ENCODE measurements around the gene NPRL2.
"Not testable (repeated sequence)": the region's sequence is repeated elsewhere in the genome, so short reads cannot be mapped to it uniquely, and the experiment has no call there.

Gene NPRL2

DNA sequence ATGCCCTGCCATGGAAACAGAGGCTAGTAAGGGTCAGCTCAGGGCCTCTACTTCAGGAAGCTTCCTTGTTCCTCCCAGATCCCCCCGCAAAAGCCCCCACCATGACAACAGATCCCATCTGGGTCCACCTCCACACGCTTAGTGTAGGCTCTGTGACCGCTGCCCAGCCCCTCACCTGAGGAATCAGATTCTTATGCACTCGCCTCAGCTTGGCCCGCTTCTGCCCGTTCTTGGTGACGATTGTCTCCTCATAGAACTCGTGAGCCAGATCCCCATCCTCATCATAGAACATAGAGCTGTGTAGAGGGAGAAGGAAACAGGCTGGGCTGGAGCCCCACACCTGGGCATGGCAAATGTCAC lies 24.4 kb downstream of the NPRL2 start:
- DNase-seq: no peak

DNA sequence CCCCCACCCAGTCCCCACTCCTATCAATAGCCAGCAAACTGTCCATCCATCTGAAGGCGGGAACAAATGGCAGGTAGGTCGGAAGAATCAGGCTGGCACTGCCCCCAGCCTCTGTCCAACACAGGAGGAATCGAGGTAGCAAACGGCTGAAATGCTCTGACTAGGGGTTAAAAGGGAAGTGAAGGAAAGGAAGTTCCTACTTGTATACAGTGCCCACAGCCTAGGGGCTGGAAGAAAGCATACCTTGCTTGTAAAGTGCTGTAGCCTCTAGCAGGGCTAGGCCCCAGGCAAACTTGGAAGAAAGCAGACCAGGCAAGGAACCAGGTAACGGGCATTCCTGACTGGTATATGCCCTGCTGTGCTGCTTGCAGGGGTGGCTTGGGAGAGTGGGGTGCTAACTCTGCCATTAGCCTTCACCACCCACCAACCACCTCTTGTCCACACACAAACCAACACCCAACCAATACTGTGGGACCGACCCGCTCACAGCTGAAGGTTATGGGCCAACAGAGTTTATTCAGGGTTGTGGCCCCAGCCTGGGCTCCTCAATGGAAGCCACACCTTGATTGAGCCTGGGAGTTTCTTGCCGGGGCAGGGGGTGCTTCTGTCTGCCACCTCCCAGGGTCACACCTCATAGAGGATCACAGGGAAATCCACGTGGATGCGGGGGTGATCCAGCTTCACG lies 24.9 kb downstream of the NPRL2 start:
- DNase-seq: no peak

DNA sequence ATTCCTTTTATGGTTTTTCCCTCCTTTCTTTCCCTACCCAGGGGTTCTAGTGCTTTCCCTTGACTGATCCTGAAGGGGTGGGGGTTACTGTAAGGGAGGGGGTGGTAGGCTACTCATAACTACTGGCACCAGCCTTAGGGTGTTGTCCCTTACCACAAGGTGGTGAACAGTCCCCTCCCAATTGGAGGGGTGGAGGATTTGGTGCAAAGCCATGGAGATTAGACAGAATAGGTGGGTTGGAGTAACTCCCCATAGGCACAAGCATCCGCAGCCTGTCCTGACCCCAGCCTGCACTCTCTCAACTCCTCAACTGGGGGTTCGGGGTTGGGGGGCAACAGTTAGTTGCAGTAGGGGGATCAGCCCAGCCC lies 25.5 kb downstream of the NPRL2 start:
- DNase-seq: no peak

DNA sequence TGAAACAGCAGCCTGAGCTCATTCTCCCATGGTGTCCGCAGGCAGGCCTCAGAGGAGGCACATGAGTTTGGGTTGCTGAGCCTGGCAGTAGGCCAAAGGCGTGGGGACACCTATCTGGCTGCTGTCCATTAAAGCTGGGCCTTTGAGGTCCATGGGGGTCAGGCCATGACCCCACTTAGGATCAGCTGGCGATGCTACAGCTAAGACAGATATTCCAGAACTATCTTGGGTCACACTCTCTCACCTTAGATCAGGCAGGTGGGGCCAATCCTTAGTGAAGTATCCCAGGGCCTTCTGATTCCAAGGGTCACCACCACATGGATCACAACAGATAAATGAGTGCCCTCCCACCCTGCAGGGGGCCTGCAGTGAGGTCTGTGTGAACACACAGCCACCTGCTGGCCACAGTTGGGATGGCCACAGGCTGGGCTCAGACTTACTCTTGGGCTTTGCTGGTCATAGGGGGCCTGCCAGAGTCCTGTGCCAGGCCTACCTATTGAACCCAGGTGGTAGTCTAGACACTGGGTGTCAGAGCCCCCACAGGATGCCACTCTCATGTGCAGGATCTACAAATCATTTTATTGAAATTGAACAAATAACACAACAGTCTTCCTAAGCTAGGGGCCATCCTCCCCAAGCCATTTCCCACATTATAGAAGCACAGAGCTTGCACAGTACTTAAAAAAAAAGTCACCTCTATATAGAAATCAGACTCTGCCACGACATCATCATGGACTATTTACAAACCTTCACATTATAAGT lies 26.0 kb downstream of the NPRL2 start:
- peak in 1 of 2 experiments; percentile 4 for DNase-seq

DNA sequence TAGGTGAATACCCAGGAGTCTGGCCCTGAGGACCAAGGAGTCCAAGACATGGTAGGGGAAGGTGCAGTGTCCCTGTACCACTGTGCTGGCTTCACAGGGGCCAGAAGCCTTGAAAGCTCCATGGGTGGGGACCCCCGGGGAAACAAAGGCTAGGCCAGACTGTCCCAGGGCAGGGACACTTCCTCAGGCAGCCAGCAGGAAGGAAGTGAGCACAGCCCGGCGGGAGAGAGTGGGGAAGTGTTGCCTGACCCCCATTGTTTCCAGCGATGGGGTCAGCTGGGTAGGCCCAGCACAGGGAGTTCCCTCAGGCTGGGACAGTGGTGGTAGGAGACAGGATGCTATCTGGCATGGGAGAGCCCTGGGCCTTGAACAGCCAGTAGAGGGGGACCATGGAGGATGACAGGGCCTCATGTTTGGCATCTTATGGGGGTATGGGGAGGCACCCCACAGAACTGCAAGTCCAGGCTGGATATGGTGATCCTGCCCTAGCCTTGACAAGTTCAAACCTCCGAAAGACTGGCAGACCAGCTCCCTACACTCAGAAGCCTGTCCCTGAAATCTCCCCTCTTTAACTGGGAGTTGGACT lies 26.9 kb downstream of the NPRL2 start:
- no peak for DNase-seq

DNA sequence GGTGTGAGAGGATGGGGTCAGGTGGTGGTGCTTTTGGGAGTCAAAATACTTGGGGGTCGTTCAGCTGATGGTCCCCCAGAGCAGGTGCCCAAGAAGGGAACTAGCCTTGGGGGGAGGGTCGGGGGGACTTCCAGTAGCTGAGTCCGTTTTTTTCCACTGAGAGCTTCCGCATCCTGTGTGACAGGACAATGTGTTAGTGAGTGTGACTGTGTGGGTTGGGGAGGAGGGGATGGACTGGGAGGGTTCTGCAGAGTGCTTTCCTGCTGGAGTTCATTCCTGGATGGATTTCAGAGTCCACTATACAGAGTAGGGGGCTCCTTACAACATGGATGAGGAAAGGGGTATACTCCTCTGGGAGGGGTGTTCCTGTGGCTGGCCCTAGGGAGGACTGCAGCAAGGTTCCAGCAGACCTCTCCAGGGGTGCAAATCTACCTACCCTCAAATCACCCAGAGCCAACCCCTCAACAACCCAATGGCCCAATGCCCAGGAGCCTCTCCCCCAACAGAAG lies 27.4 kb downstream of the NPRL2 start:
- DNase-seq: no peak

DNA sequence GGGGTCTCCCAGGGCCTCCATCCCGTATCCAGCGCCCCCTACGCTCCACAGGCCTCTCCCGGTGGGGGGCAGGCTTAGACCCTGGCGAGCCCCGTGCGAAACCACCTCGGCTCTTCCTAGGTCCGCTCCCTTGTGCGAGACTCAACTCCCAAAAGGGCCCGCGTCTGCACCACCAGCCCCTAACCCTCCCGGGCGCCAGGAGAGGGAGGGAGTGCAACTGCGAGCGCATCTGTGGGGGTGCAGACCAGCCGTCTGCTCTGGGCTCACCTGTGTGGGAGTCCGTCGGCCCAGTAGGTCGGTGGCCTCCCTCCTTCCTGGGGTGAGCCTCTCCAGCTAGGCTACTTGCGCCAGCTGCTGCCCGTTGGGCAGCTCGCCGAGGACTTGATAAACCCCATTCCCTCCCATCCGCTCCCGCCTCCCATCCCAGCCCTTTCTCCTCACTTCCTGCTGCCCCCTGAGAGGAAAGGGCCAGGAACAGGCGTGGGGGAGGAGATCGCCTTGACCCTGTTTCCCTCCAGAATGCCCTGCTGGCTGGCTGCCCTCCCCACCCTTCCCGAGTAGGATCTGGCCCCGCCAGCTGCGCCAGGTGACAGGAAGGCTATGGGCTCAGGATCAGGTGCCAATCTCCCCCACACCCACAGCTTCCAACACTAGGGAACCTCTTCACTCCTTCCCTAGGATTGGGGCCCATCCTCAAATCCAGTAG lies 28.0 kb downstream of the NPRL2 start, which contains the start of gene HYAL2:
Gene HYAL2, minus strand, starts transcription at position 360 of the 706 bp plus-strand sequence. CDS start 2,256 bp downstream, outside the sequence.
- DNase-seq: no peak

DNA sequence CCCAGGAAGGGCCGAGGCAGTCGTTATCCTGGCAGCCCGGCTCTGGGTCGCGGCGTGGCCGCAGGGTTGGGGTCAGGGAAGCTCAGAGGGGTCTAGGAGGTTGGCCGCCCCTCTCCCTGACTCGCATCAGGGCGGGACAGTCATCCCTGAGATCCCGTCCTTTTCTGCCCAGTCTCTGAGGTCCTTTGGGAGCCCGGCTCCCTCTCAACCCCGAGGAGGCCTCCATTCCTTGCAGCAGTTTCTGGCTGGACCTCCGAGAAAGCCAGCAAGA lies 28.5 kb downstream of the NPRL2 start:
- no peak for DNase-seq

DNA sequence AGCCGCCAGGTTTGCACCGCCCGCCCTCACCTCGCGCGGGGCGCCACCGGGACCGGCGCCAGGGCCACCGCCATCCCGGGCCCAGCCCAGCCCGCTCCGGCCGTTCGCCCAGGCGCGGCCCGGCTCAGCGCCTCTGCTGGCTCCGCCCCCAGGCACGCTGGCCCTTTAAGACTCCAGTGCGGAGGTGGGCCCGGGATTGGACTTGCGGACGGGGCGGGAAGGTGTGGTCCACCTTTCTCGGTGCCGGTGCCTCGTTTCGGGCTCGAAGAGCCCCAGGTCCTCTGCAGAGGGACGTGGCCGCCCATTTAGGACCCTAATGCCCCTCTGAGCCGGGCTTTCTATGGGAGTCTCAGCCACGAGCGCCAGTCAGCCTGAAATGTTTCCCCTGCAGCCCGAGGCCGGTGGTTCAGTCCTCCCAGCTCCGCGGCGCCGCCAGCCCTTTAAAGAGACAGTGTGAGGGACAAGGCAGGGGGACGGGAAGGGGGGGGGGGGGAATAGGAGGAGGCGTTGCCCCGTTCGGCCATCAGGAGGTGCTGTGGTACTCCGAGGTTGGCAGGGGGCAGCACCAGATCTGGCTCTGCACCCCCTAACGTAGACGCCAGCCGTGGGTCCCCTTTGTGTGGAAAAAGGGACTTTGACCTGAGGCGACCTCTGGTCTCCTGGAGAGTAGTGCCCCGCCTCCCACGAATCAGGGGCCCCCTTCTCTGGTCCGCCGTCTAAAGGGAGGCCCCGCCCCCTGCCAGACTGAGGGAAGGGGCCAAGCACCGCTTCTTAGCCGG lies 29.1 kb downstream of the NPRL2 start:
- peak in 1 of 2 experiments; percentile 62 for DNase-seq

DNA sequence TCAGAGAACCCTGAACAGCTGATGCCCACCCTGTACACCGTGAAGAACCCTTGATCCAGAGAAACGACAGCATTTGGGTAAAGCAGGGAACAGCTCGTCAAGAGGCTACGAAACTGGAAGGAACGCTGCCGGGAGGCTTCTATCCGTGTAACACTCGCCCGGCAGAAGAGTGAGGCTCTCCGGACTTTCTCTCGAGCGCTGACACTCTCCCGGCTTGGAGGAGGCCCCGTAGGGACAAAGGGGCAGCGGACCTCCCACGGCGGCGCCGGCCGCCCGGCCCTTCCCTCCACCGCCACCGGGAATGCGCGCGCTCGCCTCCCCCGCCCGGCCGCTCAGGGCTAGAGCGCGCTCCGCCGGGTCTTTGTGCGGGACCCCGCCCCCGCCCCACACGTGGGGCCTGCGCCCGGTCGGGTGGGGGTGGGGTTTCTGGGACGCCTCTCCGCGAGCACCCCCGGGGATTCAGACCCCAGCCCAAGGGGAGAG lies 29.7 kb downstream of the NPRL2 start:
- DNase-seq: peak in 1 of 2 experiments; percentile 62

DNA sequence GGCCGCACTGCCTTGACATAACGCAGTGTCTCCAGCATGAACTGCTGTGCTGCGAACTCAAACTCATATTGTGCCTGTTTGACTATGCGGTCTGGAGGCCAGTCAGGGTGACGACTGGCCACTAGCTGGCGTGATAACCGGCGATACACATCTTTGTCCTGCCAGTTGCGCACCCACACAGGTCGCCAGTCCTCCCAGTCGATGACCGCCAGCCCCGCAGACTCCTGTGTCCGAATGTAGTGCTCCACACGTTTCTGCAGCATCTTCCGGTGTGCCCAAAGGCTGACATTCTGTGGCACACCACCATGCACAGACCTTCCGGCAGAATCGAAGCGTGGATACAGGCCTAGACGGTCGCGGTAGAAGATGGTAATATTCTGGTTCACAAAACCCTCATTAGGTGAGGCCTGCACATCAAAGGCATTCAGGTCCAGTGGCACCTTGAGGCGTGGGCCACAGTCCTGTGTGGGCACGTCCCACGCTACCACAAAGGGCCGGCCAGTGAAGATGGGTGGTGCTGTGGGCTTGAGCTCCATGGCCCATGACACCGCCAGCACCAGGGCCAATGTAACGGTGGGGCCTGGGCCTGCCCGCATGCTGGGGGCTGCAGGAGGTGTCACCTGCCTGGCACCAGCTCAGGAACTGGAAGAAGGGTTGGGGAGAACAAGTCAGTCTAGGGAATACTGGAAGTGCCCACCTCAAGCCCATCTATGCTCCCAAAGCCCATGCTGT lies 30.5 kb downstream of the NPRL2 start:
- DNase-seq: no peak

DNA sequence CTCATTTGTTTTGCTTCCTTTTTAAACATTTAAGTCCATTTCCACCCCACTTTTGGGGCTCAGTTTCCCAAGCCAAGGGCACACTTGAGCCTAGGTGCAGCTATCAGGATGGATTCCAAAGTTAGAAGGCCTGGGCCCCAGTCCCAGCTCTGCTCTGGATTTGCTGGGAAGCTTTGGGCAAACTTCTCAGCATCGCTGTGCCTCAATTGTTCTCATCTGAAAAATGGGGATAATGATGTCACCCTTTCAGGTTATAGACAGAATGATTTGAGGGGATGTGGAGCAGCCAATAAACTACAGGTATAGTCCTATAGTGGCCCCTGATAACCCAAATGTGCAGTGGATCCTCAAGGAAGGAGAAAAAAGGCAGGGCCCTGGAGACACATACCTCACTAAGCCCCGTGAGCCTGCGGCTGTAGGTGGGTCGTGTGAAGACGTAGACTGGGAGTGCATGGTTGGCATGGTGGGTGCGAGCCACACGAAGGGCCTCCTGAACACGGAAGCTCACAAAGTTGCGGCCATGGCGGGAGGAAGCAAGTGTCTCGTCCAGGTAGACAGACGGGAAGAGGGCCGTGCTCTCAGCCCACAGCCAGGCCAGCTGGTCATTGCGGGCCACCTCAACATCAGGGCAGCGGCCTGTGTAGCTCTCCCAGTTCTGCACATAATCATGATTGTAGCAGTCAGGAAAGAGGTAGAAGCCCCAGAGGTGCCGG lies 31.2 kb downstream of the NPRL2 start:
- DNase-seq: no peak

DNA sequence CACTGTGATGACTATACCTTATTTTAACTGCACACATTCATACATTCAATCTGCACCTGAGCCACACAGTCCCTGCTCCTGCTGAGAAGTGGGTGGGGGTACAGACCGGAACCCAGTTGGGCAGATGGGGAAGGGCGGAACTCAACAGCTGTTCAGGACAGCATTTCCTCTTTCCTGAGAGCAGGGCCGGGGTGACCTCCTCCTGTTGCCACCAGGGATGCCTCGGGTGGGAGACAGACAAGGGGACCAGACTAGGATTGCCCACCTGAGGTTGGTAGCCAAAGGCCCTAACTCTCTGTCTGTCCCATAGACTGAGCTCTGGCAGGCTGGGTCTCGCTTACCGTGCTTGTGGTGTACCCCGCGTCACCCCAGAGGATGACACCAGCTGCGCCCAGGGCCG lies 32.0 kb downstream of the NPRL2 start:
- DNase-seq: no peak

DNA sequence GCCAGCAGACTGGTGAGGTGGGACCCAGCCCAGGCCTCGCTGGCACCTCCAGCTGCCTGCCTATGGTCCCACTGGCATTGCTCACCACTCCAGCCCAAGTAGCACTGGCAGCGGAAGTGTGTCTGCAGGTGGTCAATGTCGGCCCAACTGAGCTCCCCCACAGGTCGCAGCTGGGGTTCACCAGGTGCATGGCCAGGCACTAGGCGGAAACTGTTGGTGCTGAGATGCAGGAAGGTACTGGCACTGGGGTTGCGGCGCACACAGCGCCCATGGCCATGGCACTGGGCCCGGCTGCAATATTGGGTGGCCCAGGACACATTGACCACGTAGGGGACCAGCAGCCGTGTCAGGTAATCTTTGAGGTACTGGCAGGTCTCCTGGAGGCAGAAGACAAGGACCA lies 32.4 kb downstream of the NPRL2 start:
- DNase-seq: no peak

DNA sequence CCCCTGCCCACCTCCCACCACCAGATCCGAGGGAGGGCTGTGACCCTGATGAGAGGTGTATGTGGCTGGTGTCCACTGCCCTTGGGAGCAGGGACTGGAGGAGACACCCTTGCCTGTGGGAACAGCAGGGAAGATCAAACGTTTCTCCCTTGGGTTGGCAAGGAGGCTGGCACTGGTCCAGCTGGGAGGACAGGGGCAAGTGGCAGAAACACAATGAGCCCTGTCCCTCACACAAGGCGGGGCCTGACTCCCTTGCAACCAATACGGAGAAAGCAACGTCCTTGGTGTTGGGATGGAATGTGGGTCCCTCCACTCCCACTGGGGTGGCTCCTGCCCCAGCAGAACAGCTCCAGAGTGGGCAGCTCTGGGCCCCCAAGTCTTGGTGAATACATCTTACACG lies 33.3 kb downstream of the NPRL2 start:
- DNase-seq: no peak

DNA sequence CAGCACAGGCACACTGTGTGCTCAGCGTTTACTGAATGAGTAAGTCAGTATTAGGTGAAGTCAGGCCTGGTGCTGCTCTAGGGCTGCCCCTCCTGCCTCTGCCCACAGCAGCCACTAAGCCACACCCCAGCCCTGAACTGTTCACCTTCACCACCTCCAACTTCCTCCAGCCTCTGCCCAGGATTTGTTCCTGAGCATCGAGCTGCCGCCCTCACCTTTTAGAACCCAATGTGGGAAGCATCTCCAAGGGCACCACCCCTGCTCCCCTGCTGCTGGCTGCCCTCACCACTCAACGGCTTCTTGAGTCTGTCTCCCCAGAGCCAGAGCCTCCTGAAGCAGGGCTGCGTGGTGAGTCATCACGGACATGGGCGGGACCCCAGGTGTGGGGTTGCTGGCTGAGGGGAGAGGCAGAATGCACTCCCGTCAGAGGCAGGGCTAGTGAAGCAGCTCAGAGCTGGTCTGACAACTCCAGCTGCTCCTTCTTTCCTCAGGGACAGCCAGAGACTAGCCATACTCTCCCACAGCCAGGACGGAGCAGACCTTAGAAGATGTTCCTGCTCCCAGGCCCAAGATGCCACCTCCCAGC lies 33.8 kb downstream of the NPRL2 start:
- DNase-seq: no peak

DNA sequence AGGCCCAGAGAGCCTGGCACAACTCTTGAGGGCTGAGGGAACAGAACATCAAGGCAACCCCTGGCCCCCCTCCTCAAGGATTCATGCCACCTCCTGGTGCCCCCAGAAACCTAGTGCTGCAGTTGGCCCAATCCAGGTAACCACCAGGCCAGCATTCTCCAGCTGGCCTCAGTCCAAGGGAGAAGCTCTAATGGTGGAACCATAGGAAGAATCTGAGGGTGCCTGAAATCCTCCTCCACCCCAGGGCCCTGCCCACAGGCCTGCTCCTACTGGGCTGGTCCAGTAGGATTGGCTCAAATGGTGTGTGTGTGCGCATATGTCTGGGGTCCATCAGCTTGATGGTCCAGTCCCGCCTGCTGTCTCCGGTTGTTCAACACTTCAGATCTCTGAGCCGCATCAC lies 35.8 kb downstream of the NPRL2 start:
- DNase-seq: no peak

DNA sequence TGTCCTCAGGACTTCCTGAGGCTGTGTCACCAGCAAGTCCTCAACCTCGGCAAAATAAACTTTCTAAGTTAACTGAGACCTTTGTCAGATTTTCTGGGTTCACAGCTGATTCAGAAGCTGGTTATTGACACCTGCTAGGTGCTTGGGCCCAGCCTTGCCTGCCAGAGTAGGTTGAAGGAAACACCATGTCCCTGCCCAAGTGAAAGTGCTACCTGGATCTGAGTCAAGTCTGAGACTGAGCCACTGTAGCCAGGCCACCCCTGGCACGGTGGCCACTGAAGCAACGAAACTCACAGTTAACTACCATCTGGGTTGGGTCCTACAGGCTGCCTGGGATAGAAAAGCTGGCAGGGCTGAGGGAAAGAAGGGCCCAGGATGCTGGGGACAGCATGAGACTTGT lies 36.2 kb downstream of the NPRL2 start:
- no peak for DNase-seq

DNA sequence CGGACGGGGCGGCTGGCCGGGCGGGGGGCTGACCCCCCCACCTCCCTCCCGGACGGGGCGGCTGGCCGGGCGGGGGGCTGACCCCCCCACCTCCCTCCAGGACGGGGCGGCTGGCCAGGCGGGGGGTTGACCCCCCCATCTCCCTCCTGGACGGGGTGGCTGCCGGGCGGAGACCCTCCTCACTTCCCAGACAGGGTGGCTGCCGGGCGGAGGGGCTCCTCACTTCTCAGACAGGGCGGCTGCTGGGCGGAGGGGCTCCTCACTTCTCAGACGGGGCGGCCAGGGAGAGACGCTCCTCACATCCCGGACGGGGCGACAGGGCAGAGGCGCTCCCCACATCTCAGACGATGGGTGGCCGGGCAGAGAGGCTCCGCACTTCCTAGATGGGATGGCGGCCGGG lies 38.5 kb downstream of the NPRL2 start:
- DNase-seq: not testable (repeated sequence)

DNA sequence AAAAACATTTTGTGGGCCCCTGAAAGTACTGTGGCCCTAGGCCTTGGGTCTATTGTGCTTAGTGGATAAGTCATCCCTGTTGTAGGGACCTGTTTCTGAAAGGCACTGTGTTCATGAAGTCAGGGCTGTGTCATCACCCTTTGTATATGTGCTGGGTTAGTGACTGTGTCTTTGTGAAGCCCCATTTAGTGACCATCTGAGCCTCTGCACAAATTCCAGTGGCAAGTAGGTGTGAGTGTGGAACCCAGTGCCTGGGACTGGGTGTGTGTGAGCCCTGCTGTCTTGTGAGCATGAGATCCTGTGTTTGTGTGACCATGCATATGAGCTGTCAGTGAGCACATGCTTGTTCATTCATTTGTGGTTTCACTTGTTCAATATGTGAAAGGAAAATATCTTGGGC lies 46.0 kb downstream of the NPRL2 start:
- DNase-seq: no peak

Data from cerebellar nuclear complex (tissue), 1 donor.